Spleen (tissue), 11 donors: Measurements from ENCODE around the gene HRH1. TPM values are rescaled to one million over a fixed set of nuclear protein-coding genes. Genes with fewer than 3 reads are reported as not detected.
"Not testable (repeated sequence)": the region's sequence is repeated elsewhere in the genome, so short reads cannot be mapped to it uniquely, and the experiment has no call there.

ENCODE experiments used
- DNase-seq: peaks from one replicate; pipeline ENCODE4 v3.0.0-alpha.2; 2020
- H3K27ac ChIP-seq, 8 donors: fragments of 200-600 bp; sonication (generic) in 7 of 8; 1 replicate in 4 of 8; 2 replicates in 4 of 8; pipeline versions ENCODE4 v1.5.0 to v1.8.0; 2016 to 2021; ENCODE audit warnings: inconsistent platforms in 4 of 8, mild to moderate bottlenecking in 4 of 8, moderate library complexity in 1 of 8
- H3K27me3 ChIP-seq, 7 donors: fragments of 200-600 bp; sonication (generic) in 6 of 7; replicated peaks in 1 of 7; 1 replicate in 4 of 7; 2 replicates in 3 of 7; pipeline versions ENCODE4 v1.5.0 to v1.8.0; 2016 to 2021; ENCODE audit warnings: inconsistent platforms in 3 of 7, mild to moderate bottlenecking in 1 of 7
- H3K36me3 ChIP-seq, 6 donors: fragments of 200-600 bp; sonication (generic) in 5 of 6; 1 replicate in 4 of 6; 2 replicates in 2 of 6; pipeline versions ENCODE4 v1.5.0 to v1.8.0; 2016 to 2021; ENCODE audit warnings: inconsistent platforms in 2 of 6
- H3K4me1 ChIP-seq, 6 donors: fragments of 200-600 bp; sonication (generic) in 5 of 6; 1 replicate in 3 of 6; 2 replicates in 3 of 6; pipeline versions ENCODE4 v1.5.0 to v1.8.0; 2016 to 2021; ENCODE audit warnings: inconsistent platforms in 3 of 6
- H3K4me3 ChIP-seq, 8 donors: fragments of 200-600 bp; sonication (generic) in 7 of 8; 1 replicate in 4 of 8; 2 replicates in 4 of 8; pipeline versions ENCODE4 v1.5.0 to v1.8.0; 2016 to 2021; ENCODE audit warnings: inconsistent platforms in 4 of 8, mild to moderate bottlenecking in 4 of 8, moderate library complexity in 2 of 8
- H3K9me3 ChIP-seq, 8 donors: fragments of 200-600 bp; sonication (generic) in 7 of 8; 1 replicate in 4 of 8; 2 replicates in 4 of 8; pipeline versions ENCODE4 v1.5.0 to v1.8.0; 2016 to 2021; ENCODE audit warnings: inconsistent platforms in 4 of 8
- POLR2A ChIP-seq, 3 donors: fragments of 450-650 bp; IDR thresholded peaks; one replicate each; pipeline ENCODE4 v1.5.1; 2017; ENCODE audit warnings: antibody characterized with exemption in 3 of 3, mild to moderate bottlenecking in 1 of 3
- POLR2AphosphoS5 ChIP-seq, 3 donors: sonication (generic); formaldehyde crosslinking; IDR thresholded peaks; one replicate each; pipeline ENCODE4 v1.5.1; 2017; ENCODE audit warnings: antibody characterized with exemption in 3 of 3
- WGBS, 5 donors: extraction: QIAGEN DNeasy Blood & Tissue Kit in 3 of 5; methylation state at CpG; one replicate each; pipeline versions ENCODE4 v1.1.5 to v1.1.7; 2013 to 2018; 5-methylcytosine and 5-hydroxymethylcytosine counted together
- intact Hi-C: fragments of 100-400 bp; cut with DNase I; formaldehyde crosslinking; loops from one replicate; pipeline ENCODE4 v1.15.0; 2023; ENCODE audit warnings: low total_unique reads
- polyA plus RNA-seq, 3 donors: library from polyadenylated mRNA; stranded (reverse); fragments of 200-250 nt; gene quantifications; one replicate each; pipeline ENCODE4 v1.2.1, GENCODE V29; 2013
- total RNA-seq, 7 donors: library from RNA; depleted of rRNA in 3 of 7; stranded (reverse); fragments of >200 nt in 3 of 7; fragmentation: NEBNext Ultra II Directional in 4 of 7; extraction: Animal tissue kit (Norgen Biotek cat#: 25700) in 4 of 7; gene quantifications; one replicate each; pipeline versions ENCODE4 v1.1.0 to v1.2.1, GENCODE V29; 2016 to 2021
- TF ChIP-seq, protein P1 (sequence below), 11 experiments: fragments of 200-600 bp in 7 of 11; fragments of 450-650 bp in 4 of 11; sonication (generic) in 4 of 11; IDR thresholded peaks in 8 of 11; conservative IDR thresholded peaks in 3 of 11; 1 replicate in 7 of 11; 2 replicates in 4 of 11; pipeline versions ENCODE4 v1.4.0 to v1.8.0; 2016 to 2021; ENCODE audit warnings: antibody characterized with exemption in 11 of 11, inconsistent platforms in 4 of 11, mild to moderate bottlenecking in 1 of 11
- donor health status: healthy with polysubstance abuse.
- donor health status: DM: no; HTN: no; CAD: no; lungs with moderate emphysema.
- donor health status: DM: no; HTN: no; CAD: no.
- donor health status: Bipolar disorder and iron deficiency.
- donor health status: healthy.
- donor health status: DM: no; HTN: no; CAD: no.
- donor health status: DM: yes; HTN: yes; CAD: no.

The HRH1 gene
- total and polyA plus RNA-seq, 10 donors, result 0.15 to 4.4 (median 1.8) TPM

DNA sequence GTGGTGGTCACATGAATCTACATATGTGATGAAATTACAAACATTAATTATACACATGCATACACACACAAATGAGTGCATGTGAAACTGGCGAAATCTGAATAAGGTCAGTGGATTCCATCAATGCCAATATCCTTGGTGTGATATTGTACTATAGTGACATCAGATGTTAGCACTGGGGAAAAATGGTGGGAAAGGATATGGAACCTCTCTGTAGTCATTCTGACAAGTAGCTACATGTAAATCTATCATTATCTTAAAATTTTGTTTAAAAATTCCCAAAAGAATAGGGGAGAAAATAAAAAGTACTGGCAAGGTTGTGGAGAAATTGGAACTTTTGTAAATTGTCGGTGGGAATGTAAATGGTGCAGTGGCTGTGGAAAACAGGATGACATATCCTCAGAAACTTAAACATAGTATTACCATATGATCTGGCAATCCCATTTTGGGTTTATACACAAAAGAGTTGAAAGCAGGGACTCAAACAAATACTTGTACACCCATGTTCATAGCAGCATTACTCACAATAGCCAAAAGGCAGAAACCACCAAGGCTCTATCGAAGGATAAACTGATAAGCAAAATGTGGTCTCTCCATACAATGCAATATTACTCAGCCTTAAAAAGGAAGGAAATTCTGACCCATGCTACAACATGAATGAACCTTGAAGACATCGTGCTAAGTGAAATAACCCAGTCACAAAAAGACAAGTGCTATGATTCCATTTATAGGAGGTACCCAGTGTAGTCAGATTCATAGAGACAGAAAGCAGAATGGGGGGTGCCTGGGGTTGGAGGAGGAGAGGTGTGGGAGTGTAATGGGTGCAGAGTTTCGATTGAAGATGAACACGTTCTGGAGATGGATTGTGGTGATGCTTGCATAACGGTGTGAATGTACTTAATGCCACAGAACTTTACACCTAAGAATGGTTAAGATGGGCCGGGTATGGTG, 25.3 kb upstream of the HRH1 start:
- WGBS, 5 donors, result 76 to 89% (median 80%) methylated on average over 8 of the region's 8 CpGs
- Histone ChIP-seq H3K9me3 (peaks cover 0 to 4% (median 0%) of the 10 kb centered on the region in 8 donors), H3K27ac (no peak overlapping the region), H3K36me3 (no peaks in the 10 kb centered on the region), H3K4me1 (no peaks in the 10 kb centered on the region), H3K27me3 (peaks cover 0 to 6% (median 0%) of the 10 kb centered on the region in 7 donors), H3K4me3 (no peak overlapping the region)
- no peak for TF ChIP-seq POLR2AphosphoS5 (IDR thresholded peaks at IDR 0.05)
- TF ChIP-seq, protein P1, sequence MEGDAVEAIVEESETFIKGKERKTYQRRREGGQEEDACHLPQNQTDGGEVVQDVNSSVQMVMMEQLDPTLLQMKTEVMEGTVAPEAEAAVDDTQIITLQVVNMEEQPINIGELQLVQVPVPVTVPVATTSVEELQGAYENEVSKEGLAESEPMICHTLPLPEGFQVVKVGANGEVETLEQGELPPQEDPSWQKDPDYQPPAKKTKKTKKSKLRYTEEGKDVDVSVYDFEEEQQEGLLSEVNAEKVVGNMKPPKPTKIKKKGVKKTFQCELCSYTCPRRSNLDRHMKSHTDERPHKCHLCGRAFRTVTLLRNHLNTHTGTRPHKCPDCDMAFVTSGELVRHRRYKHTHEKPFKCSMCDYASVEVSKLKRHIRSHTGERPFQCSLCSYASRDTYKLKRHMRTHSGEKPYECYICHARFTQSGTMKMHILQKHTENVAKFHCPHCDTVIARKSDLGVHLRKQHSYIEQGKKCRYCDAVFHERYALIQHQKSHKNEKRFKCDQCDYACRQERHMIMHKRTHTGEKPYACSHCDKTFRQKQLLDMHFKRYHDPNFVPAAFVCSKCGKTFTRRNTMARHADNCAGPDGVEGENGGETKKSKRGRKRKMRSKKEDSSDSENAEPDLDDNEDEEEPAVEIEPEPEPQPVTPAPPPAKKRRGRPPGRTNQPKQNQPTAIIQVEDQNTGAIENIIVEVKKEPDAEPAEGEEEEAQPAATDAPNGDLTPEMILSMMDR (IDR thresholded peaks at IDR 0.05 in 8 of 11, conservative IDR thresholded peaks at IDR 0.05 in 3 of 11), result no peak
- TF ChIP-seq POLR2A (IDR thresholded peaks at IDR 0.05), result no peak
- intact Hi-C loops, result no loop called here
- DNase-seq, result no peak

DNA sequence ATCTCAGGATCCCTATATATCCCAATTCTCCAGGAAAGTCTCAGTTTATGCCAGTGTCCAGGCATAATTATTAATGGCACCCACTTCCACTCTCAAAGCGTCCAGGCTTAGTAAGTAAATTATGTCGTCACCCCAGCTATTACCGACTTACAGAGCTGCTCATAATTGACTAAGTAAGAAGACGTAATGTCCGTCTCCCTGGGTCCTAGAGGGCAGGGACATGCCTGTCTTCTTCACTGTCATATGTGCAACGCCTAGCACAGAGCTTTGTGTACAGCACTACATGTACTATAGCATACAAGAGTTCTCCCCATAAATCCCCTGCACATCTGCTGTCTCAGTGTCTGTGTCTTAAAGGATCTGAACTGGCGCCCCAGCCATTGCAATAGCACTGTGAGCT, 23.9 kb upstream of the HRH1 start:
- DNase-seq, result no peak

DNA sequence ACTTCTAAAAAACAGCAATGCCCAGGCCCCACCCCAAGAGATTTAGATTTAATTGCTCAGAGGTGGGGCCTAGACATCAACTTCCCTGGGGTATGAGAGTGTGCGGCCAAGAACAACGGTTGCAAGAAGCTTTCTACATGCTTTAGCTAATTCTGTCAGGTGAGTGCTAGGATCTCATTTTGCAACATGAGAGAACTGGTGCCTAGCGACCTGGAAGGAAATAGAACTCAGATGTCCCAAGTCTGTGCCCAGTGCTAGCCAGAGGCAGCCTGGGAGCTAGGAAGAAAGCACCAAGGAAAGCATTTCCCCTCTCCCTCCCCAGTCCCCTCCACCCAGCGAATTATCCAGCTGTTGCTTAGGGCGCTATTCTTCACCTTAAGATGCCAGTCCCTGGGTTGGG, 22.9 kb upstream of the HRH1 start:
- Histone ChIP-seq H3K27ac (no peak overlapping the region), H3K27me3 (peaks cover 0 to 6% (median 0%) of the 10 kb centered on the region in 7 donors), H3K4me3 (no peak overlapping the region), H3K4me1 (no peaks in the 10 kb centered on the region), H3K9me3 (no peaks in the 10 kb centered on the region), H3K36me3 (no peaks in the 10 kb centered on the region)
- intact Hi-C loops, result no loop called here
- DNase-seq, result no peak
- TF ChIP-seq POLR2AphosphoS5 (IDR thresholded peaks at IDR 0.05) (no peak), POLR2A (IDR thresholded peaks at IDR 0.05) (no peak)
- TF ChIP-seq, protein P1 (IDR thresholded peaks at IDR 0.05 in 8 of 11, conservative IDR thresholded peaks at IDR 0.05 in 3 of 11), result no peak
- WGBS, 5 donors, result 72 to 86% (median 75%) methylated on average over 5 of the region's 5 CpGs

More for the DNA sequence above, 23.9 kb upstream of the HRH1 start:
- no peak for TF ChIP-seq POLR2A (IDR thresholded peaks at IDR 0.05)
- TF ChIP-seq POLR2AphosphoS5 (IDR thresholded peaks at IDR 0.05), result no peak
- TF ChIP-seq, protein P1 (IDR thresholded peaks at IDR 0.05 in 8 of 11, conservative IDR thresholded peaks at IDR 0.05 in 3 of 11), result no peak
- Histone ChIP-seq H3K4me3 (no peak overlapping the region), H3K4me1 (no peaks in the 10 kb centered on the region), H3K27ac (no peak overlapping the region), H3K9me3 (no peaks in the 10 kb centered on the region), H3K27me3 (peaks cover 0 to 6% (median 0%) of the 10 kb centered on the region in 7 donors), H3K36me3 (no peaks in the 10 kb centered on the region)
- intact Hi-C loops, result no loop called here
- WGBS, 5 donors, result 83 to 92% (median 89%) methylated on average over 7 of the region's 7 CpGs

DNA sequence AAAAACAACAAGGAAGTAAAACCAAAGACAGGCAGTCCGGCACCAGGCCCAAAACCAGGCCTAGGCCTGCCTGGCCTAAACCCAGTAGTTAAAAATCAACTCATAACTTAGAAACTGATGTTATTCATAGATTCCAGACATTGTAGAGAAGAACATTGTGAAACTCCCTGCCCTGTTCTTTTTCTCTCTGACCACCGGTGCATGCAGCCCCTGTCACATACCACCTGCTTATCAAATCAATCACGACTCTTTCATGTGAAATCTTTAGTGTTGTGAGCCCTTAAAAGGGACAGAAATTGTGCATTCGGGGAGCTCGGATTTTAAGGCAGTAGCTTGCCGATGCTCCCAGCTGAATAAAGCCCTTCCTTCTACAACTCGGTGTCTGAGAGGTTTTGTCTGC, 22.4 kb upstream of the HRH1 start:
- WGBS, 5 donors, result 90 to 92% (median 92%) methylated on average over 6 to 7 of the region's 7 CpGs

More for the DNA sequence above, 22.4 kb upstream of the HRH1 start:
- H3K36me3 ChIP-seq, H3K27me3 ChIP-seq, H3K9me3 ChIP-seq, H3K27ac ChIP-seq, H3K4me1 ChIP-seq, H3K4me3 ChIP-seq, intact Hi-C loops, DNase-seq: not testable (repeated sequence)
